Measurements from ENCODE around the gene KLHL30. TPM values are rescaled to one million over a fixed set of nuclear protein-coding genes. Genes with fewer than 3 reads are reported as not detected.
"Not testable (repeated sequence)": the region's sequence is repeated elsewhere in the genome, so short reads cannot be mapped to it uniquely, and the experiment has no call there.

The KLHL30 gene
- total RNA-seq, 2 experiments from 2014 or later, result not detected

DNA sequence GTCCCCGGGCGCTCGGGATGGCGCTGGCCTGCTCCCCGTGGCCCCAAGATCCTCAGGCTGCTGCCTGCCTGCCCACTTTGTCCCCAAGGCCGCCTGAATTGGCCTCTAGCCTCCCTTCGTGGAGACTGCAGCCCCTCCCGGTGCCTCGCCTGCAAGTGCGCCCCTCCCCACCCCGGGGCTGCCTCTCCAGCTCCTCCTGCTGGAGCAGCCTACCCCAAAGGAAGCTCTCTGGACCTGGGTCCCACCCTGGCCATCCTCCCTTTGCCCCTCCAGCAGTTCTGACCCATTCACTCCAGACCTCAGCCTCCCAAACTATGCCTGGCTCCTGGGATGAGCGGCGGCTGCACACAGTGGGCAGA, 32.1 kb upstream of the KLHL30 start:
- Mint-ChIP-seq H3K27ac (no peak overlapping the region), H3K9me3 (peaks cover 2% of the 10 kb centered on the region), H3K27me3 (no peaks in the 10 kb centered on the region), H3K4me1 (peaks cover 13% of the 10 kb centered on the region), H3K4me3 (no peak overlapping the region), H3K36me3 (ENCODE audit: low read depth) (no peaks in the 10 kb centered on the region)
- ChIA-PET CTCF (no interaction called here), POLR2A (no interaction called here)
- DNase-seq, result no peak

DNA sequence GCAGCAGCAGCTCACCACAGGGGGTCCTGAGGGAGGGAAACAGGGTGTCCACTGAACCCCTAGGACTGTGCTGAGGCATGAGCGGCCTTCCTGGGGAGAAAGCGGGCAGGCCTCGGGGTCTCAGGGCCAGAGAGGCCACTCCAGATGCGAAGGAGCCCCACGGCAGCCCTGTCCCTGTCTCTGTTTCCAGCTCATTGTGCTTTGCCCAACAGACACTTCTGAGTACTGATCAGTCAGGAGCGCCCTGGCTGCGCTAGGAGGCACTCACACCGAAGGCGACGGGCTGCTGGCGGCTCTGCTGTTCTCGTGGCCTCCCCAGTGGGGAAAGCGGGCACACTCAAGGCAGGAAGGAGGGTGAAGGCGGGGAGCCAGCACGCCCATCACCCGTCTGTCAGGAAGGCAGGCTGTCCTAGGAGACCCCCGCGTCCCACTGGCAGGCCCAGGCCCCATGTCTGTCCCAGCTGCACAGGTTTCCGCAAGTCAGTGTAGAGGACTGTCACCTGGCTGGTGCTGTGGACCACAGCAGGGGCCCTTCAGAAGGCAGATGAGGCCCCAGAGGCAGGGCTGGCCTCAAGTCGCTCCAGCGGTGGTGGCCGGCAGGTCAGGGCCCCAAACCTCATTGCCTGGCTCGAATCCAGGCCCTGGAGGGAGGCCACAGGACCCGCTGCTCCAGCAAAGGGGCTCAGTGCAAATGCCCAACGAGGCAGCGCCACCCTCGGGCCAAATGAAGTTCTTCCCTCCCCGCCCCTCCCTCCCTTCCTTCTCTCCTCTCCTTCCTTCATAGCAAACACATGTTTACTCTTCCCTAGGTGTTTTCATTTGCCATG, 31.6 kb upstream of the KLHL30 start:
- Mint-ChIP-seq H3K27me3 (no peaks in the 10 kb centered on the region), H3K4me3 (no peak overlapping the region), H3K9me3 (peaks cover 4% of the 10 kb centered on the region), H3K4me1 (peaks cover 13% of the 10 kb centered on the region), H3K36me3 (ENCODE audit: low read depth) (no peaks in the 10 kb centered on the region), H3K27ac (no peak overlapping the region)
- DNase-seq, result no peak
- ChIA-PET POLR2A (no interaction called here), CTCF (no interaction called here)

DNA sequence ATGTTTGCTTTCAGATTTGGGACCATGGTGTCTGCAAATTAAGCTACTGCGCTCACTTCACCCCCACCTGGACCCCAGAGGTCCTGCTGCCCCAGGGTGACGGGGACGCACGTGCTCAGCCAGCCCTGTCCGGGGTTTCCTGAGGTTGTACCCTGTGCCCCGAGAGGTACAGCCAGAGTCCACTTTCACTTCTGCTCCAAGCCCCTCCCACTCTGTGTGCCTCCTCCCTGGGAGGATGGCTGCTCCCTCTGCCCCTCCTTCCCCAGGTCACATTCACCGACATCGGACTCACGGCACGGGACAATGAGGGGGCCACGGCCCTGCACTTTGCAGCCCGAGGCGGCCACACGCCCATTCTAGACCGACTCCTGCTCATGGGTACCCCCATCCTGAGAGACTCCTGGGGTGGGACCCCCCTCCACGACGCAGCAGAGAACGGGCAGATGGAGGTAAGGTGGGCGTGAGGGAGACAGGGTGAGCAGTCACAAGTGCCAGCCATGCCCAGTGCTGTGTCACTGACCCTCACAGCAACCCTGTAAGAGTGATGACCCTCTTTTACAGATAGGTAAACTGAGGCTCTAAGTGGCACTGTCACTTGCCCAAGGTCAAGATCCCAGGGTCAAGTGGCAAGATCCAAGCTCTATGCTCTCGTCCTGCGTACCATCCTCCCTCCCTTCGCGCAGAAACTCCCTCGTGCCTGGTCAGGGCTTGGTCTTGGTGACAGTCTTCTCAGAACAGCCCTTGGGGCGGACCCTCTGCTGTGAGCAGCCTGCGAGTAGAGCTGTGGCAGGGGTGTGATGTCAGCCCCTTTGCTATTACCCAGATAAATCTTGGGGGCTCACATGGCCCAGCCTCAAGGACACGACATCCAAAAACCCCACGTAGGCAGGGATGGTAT, 30.7 kb upstream of the KLHL30 start:
- Mint-ChIP-seq H3K36me3 (ENCODE audit: low read depth) (no peaks in the 10 kb centered on the region), H3K27me3 (no peaks in the 10 kb centered on the region), H3K4me3 (no peak overlapping the region), H3K9me3 (peaks cover 9% of the 10 kb centered on the region), H3K4me1 (peaks cover 13% of the 10 kb centered on the region), H3K27ac (no peak overlapping the region)
- ChIA-PET CTCF (interaction anchor here (1.2 to 1.3 kb wide), 2 partner anchors 14 to 25 kb away, joined by 3 to 4 read pairs; no protein-coding TSS in a partner anchor), POLR2A (no interaction called here)
- no peak for DNase-seq

DNA sequence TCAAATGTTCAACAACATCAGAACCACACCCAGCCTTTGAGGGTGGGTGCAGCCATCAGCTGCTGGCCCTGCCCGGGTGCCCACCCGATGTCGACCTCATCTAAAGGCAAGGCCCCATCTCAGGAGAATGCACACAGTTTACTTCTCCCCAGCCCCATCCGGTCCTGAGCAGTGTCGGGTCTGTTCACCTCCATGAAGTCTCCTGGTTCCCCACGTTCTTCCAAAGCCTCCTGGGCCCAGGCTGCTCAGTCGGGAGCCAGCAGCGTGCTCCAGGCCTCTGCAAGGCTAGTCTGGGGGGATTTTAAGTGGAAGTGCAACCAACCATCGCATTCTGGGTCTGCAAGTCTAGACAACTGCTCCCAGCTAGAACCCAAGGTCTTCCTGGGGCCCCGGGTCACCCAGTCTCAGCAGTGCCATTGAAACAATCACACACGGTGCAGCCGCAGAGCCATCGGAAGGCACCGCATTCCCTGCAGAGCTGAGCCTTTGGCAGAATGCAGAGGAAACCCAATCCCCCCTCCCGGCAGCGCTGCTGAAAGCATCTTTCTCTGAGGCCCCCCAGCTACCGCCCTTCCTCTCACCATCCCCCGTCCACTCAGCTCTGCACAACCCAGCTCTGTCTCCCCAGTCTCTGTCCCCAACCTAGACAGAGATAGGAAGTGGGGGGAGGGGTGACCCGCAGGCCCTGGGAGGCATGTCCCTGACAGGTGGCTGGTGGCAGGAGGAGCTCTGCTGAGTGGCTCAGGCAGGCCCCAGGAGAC, 29.9 kb upstream of the KLHL30 start:
- H3K4me1 Mint-ChIP-seq, result peaks cover 13% of the 10 kb centered on the region
- peaks cover 16% of the 10 kb centered on the region for H3K9me3 Mint-ChIP-seq
- H3K4me3 Mint-ChIP-seq, result no peak overlapping the region
- ChIA-PET POLR2A (interaction anchor here (0.6 kb wide), 1 partner anchor 42 kb away, joined by 4 read pairs; no protein-coding TSS in a partner anchor), CTCF (interaction anchor here (1.2 to 1.3 kb wide), 2 partner anchors 15 to 26 kb away, joined by 3 to 4 read pairs; no protein-coding TSS in a partner anchor)
- peak overlapping the region; percentile 13 for H3K27ac Mint-ChIP-seq
- peak; percentile 53 for DNase-seq
- no peaks in the 10 kb centered on the region for H3K36me3 Mint-ChIP-seq (ENCODE audit: low read depth)
- H3K27me3 Mint-ChIP-seq, result no peaks in the 10 kb centered on the region

DNA sequence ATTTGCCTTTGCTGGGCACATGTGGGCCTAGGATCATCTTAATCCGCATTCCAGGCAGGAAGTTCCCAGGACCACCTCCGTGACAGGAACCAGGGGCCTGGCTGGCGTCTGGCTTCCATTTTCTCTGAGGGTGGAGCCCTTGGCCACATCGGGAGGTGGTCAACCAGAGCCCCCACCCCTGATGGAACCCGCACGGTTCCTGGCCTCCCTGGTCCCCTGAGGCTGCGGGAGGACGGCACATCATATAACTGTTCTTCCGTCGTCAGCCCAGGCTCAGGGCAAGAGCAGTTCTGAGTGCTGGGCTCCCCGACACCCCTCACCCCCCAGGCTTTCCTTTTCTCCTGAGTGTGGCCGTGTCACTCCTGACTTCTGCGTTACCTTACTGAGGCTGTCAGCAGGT, 24.9 kb upstream of the KLHL30 start:
- Mint-ChIP-seq H3K4me3 (no peak overlapping the region), H3K9me3 (peaks cover 16% of the 10 kb centered on the region), H3K27me3 (no peaks in the 10 kb centered on the region), H3K36me3 (ENCODE audit: low read depth) (no peaks in the 10 kb centered on the region), H3K27ac (no peak overlapping the region), H3K4me1 (peaks cover 9% of the 10 kb centered on the region)
- no peak for DNase-seq
- POLR2A ChIA-PET, result no interaction called here
- CTCF ChIA-PET, result no interaction called here

DNA sequence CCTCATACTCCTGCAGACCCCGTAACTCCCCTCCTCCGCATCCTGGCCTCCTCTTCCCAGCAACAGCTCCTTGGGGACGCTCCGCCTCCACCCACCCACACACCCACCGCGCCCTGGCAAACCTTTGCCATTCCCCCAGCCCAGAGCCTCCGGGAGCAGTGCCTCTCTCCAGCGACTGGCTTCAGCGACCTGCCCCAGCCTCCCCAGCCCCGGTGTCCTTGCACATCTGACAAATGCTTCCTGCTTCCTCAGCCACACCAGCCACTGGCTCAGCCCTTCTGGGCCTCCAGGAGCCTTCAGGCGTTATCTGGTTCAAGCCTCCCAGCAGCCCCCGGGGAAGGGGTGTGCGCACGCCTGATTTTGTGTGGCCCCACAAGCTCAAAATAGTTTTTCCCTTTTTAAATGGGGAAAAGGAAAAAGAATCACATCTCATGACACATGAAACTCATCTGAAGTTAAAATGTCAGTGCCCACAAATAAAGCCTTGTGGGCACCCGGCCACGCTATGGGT, 24.1 kb upstream of the KLHL30 start:
- Mint-ChIP-seq H3K4me3 (no peak overlapping the region), H3K9me3 (peaks cover 16% of the 10 kb centered on the region), H3K36me3 (ENCODE audit: low read depth) (no peaks in the 10 kb centered on the region), H3K27ac (no peak overlapping the region), H3K27me3 (no peaks in the 10 kb centered on the region), H3K4me1 (peaks cover 2% of the 10 kb centered on the region)
- no peak for DNase-seq
- POLR2A ChIA-PET, result no interaction called here
- CTCF ChIA-PET, result no interaction called here

DNA sequence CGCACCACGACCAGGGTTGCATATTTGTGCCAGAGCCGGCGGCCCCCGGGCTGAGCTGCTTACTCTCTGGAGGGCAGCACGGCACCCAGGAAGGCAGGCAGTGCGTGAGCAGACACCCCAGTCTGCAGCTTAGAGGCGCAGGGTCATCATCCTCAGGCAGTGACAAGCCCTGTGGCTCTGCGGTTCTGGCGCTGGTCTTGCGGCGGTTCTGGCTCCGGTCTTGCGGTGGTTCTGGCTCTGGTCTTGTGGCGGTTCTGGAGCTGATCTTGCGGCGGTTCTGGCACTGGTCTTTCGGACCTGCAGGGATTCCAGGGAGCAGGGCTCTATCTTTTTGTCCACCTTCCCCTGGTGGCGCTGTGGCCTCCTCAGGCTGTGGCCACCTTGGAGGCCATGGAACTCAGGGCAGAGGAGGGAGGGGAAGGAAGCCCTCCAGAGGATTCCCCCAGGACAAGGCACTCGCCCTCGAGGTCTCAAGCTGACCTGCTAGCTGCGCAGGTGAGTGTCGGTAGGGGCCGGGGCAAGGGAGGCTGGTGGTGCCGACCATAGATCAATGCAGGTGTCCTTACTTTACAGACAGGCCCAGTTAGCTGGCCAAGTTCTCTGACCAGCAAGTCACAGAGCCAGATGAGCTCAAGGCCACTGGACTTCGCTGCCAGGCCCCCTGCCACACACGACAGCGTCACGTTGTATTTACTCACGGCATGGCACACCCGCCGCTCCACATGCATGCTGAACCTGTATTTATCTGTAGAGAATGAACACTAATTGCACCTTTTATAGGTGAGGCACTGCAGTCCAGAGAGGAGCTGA, 23.4 kb upstream of the KLHL30 start:
- H3K9me3 Mint-ChIP-seq, result peaks cover 16% of the 10 kb centered on the region
- no peaks in the 10 kb centered on the region for H3K4me1 Mint-ChIP-seq
- DNase-seq, result no peak
- no peak overlapping the region for H3K27ac Mint-ChIP-seq
- H3K27me3 Mint-ChIP-seq, result no peaks in the 10 kb centered on the region
- H3K4me3 Mint-ChIP-seq, result no peak overlapping the region
- ChIA-PET POLR2A (no interaction called here), CTCF (interaction anchor here (1.0 kb wide), 1 partner anchor 26 kb away, joined by 3 read pairs; no protein-coding TSS in a partner anchor)
- H3K36me3 Mint-ChIP-seq (ENCODE audit: low read depth), result no peaks in the 10 kb centered on the region

DNA sequence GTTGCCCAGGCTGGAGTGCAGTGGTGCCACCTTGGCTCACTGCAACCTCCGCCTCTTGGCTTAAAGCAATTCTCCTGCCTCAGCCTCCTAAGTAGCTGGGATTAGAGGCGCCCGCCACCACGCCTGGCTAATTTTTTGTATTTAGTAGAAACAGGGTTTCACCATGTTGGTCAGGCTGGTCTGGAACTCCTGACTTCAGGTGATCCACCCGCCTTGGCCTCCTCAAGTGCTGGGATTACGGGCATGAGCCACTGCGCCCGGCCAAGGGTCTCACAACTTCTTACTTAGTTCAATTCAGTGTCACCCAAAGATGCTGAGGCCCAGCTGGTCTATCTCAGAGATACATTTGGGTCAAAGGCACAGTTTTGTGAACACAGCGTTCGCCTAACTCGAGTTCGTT, 22.8 kb upstream of the KLHL30 start:
- peaks cover 16% of the 10 kb centered on the region for H3K9me3 Mint-ChIP-seq
- H3K4me3 Mint-ChIP-seq; H3K27me3 Mint-ChIP-seq; H3K36me3 Mint-ChIP-seq (ENCODE audit: low read depth); H3K27ac Mint-ChIP-seq; DNase-seq; H3K4me1 Mint-ChIP-seq; POLR2A ChIA-PET: not testable (repeated sequence)
- CTCF ChIA-PET, result interaction anchor here (1.0 kb wide), 1 partner anchor 26 kb away, joined by 3 read pairs; no protein-coding TSS in a partner anchor

DNA sequence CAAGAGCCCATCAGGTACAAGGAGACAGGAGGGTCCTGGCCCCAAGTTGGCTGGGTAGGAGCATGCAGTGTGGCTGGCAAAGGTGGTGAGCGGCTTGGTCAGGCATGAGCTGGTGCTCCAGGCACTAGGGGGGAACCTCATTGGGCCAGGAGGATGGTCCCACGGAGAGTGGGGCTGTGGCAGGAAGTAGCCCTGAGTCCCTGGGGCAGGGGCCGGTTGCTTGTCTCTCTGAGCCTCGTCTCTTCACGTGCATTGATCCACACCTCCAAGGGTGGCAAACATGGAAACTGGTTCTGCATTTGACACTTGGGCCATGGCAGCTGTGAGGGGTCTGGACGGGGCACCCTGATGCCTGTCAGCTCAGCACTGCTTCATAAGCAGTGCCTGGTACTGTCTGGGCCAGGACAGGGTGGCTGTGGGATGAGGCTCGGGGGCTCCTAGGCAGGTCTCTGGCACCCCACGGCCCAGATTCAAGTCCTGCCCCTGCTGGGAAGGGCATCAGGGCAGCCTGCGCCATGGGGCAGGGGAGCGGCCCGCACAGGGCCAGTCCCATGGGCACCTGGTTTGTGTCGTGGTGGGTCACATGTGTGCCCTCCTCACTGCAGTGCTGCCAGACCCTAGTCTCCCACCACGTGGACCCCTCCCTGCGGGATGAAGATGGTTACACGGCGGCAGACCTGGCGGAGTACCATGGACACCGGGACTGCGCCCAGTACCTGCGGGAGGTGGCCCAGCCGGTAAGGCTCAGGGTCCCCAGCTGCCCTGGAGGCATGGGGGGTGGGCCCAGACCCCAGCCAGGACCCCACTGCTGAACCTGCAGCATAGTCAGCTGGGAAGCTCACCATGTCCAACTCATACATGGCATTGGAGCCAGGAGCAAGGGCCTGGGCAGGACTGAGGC, 21.9 kb upstream of the KLHL30 start:
- Mint-ChIP-seq H3K27me3 (no peaks in the 10 kb centered on the region), H3K36me3 (ENCODE audit: low read depth) (no peaks in the 10 kb centered on the region), H3K9me3 (peaks cover 12% of the 10 kb centered on the region), H3K27ac (no peak overlapping the region), H3K4me1 (no peaks in the 10 kb centered on the region), H3K4me3 (no peak overlapping the region)
- ChIA-PET POLR2A (no interaction called here), CTCF (no interaction called here)
- no peak for DNase-seq

DNA sequence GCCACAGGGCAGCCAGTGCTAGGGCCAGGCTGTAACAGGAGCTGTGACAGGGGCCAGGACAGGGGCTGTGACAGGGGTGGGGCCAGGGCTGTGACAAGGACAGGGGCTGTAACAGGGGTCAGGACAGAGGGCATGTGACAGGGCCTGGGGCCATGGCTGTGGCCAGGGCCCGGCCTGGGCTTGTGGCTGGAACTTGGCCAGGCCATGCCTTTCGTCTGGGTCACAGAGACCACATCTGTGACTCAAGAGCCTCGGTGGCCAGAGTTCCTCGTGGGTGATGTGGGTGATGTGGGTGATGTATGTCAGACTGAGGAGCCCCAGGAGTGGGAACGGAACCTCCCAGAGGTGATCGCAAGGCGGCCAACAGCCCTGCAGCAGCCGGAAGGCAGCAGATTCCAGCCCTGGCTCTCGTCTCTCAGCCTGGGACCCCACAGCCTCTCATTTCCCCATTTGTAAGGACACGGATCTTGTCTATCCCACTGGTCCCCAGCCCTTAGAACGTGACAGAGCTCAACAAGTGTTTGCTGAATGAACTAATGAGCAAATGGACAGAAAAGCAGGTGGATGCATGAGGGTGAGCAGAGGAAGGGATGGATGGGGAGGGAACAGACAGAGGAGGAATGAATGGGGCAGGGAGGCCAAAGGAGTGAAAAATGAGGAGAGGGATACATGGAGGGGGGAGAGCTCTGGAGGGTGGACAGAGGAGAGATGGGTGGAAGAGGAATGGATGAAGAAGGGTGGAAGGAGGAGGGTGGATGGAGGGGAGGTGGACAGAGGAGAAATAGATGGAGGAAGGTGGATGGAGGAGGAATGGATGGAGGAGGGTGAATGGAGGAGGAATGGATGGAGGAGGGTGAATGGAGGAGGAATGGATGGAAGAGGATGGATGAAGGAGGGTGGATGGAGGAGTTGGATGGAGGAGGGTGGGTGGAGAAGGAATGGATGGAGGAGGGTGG, 21.0 kb upstream of the KLHL30 start:
- Mint-ChIP-seq H3K4me1 (no peaks in the 10 kb centered on the region), H3K27me3 (no peaks in the 10 kb centered on the region), H3K9me3 (peaks cover 10% of the 10 kb centered on the region), H3K27ac (no peak overlapping the region), H3K36me3 (ENCODE audit: low read depth) (no peaks in the 10 kb centered on the region), H3K4me3 (no peak overlapping the region)
- ChIA-PET CTCF (no interaction called here), POLR2A (no interaction called here)
- no peak for DNase-seq

Measured in activated CD4-positive, alpha-beta T cell treated with anti-CD3 and anti-CD28 coated beads, Interleukin-2, amount 10 ng/mL, durations not matched to agents 7 days and 5 days (primary cell).